Omental fat pad (tissue), 4 donors: ENCODE results near the gene GRID1. TPM values are rescaled to one million over a fixed set of nuclear protein-coding genes. Genes with fewer than 3 reads are reported as not detected.

Experiments used
- ATAC-seq: fragments of 150-250 bp; one replicate; pipeline ENCODE4 v1.9.1; 2016; ENCODE audit warnings: mild to moderate bottlenecking, moderate library complexity; ENCODE audit not compliant: low FRiP score
- DNase-seq: peaks from one replicate; pipeline ENCODE4 v3.0.0-alpha.2; 2019; ENCODE audit warnings: low spot score
- CTCF ChIP-seq, 3 donors: fragments of 450-650 bp; IDR thresholded peaks; one replicate each; pipeline ENCODE4 v1.5.1; 2016 to 2017; ENCODE audit warnings: antibody characterized with exemption in 3 of 3, mild to moderate bottlenecking in 3 of 3, moderate library complexity in 2 of 3
- total RNA-seq, 4 donors: library from RNA; depleted of rRNA; stranded (reverse); fragments of >200 nt; gene quantifications; one replicate each; pipeline ENCODE4 v1.1.0, GENCODE V29; 2016

The GRID1 gene
- total RNA-seq, 4 donors from 2014 or later = 1.5 to 3.5 (median 2.4) TPM

- ATAC-seq (no peak), DNase-seq (no peak)
- no peak for TF ChIP-seq CTCF (IDR thresholded peaks at IDR 0.05)
Observed at GRCh38 chr10:86188796-86189558, 177.6 kb downstream of the GRID1 start.

- no peak for TF ChIP-seq CTCF (IDR thresholded peaks at IDR 0.05)
- DNase-seq = no peak
- no peak for ATAC-seq
Observed at GRCh38 chr10:86188326-86188725, 178.3 kb downstream of the GRID1 start.

GRCh38 chr10:86187499-86188239 is 178.9 kb downstream of the GRID1 start:
- ATAC-seq (no peak), DNase-seq (no peak)
- TF ChIP-seq CTCF (IDR thresholded peaks at IDR 0.05) = no peak

GRCh38 chr10:86186633-86187032 is 180.0 kb downstream of the GRID1 start:
- no peak for ATAC-seq
- no peak for DNase-seq

GRCh38 chr10:86182595-86182994 is 184.0 kb downstream of the GRID1 start:
- TF ChIP-seq CTCF (IDR thresholded peaks at IDR 0.05) = no peak
- no peak for ATAC-seq
- no peak for DNase-seq

More at GRCh38 chr10:86186633-86187032, 180.0 kb downstream of the GRID1 start:
- TF ChIP-seq CTCF (IDR thresholded peaks at IDR 0.05) = no peak

GRCh38 chr10:86182150-86182549 is 184.4 kb downstream of the GRID1 start:
- no peak for DNase-seq
- ATAC-seq = no peak
- no peak for TF ChIP-seq CTCF (IDR thresholded peaks at IDR 0.05)
